Measurements from ENCODE around the gene TUBGCP3.

TUBGCP3 gene

GRCh38 chr13:112616586-112617362 lies 28.8 kb upstream of the TUBGCP3 start:
- DNase-seq = peak; percentile 53

DNA sequence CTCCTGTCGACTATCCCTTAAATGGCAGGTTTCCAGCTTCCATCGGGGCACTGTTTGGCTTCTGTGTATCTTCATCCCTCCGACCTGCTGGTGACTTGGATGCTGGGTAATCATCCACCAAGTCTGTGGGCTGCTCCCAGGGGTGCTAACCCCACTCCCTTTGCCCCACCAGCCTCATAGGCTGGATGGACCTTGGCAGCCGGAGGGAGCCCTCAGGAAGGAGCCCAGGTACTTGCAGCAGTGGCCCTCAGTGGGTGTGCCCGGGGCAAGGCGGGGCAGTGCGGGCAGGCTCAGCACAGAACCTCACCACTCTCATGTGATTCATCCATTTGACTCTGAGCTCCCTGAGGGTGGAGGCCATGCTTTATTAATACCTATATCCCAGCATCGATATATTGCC lies 27.4 kb upstream of the TUBGCP3 start:
- no peak for DNase-seq

- no peak for DNase-seq
Observed at GRCh38 chr13:112614835-112615234, 26.9 kb upstream of the TUBGCP3 start.

GRCh38 chr13:112608212-112608611 lies 20.3 kb upstream of the TUBGCP3 start:
- no peak for DNase-seq

- peak; percentile 96 for DNase-seq
Observed at GRCh38 chr13:112606109-112607001, 18.4 kb upstream of the TUBGCP3 start.

- DNase-seq = peak; percentile 76
Observed at GRCh38 chr13:112605531-112605990, 17.6 kb upstream of the TUBGCP3 start.

DNA sequence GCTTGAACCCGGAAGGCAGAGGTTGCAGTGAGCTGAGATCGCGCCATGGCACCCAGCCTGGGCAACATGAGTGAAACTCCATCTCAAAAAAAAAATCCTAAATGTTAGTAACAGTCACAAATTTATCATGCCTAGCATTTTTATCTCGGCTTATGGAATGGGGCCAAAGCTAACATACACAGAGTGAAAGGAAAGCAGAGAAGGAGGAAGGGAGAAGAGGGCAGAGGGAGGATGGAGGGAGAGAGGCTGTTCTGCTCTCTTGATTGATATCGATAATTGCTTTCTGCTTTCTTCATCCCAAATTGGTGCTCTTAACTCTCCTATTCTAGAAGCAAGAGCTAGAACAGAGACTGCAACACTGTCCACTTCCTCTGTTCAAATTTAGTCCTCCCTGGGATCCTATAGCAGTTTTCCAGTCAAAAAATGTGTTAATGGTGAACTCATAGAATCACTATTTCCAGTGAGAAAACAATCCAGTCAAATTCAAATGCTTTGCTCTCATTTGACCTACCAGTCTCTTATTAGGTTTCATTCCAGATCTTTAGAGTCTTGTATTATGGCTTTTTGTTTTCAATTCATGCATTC lies 15.8 kb upstream of the TUBGCP3 start:
- no peak for DNase-seq

DNA sequence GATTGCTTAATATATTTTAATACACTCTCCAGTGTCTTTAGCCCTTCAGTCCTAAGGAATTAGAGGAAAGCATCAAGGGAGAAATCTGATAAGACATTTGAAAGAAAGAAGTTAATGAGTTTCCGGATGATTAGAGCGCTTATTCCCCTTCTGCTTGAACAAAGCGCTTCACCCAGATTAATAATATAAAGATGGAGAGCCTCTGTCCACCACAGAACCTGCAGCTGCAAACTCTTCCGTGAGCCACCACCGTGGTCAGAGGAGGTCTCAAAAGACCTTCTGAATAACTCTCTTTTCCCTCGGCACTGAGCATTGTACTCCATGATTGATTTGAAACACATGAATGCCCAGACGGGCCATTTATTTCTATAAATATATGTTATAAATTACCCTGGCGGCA lies 14.2 kb upstream of the TUBGCP3 start:
- peak; percentile 61 for DNase-seq

DNA sequence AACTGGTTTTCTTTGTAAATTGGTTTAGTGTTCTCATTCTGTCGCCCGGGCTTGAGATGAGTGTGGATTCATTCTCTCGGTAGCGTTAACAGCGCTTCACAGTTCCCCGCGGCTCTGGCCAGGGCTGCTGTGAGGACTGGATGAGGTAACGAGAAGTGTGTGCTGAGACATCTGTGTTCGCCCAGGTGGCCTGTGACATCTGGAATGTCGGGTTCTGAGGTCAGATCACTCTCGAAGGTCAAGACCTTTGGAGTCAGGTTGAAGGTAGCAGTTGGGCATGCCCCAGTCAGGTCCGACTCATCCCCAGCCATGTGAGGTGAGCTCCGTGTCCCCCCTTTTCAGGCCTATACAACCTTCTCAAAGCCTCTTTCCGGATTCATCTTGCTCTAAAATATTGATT lies 13.4 kb upstream of the TUBGCP3 start:
- peak; percentile 64 for DNase-seq

- DNase-seq = no peak
Observed at GRCh38 chr13:112596235-112596634, 8.3 kb upstream of the TUBGCP3 start.

DNA sequence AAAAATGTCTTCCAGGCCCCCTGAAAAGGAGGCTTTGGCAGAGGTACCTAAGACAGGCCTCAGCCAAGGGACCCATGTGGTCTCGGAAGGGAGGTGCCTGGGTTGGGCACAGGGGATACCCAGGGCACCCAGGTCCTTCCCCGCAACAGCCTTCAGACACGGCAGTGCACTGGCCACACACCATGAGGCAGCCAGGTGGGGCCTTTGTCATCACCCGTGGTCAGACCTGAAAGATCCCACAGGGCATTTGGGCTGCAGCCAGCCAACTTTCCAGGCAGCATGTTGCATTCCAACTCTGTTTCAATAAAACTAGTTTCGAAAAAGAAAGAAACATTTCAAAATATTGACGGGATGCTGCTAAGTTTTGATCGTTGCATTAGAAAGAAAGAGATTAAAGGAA lies 4.7 kb upstream of the TUBGCP3 start:
- DNase-seq = no peak

DNA sequence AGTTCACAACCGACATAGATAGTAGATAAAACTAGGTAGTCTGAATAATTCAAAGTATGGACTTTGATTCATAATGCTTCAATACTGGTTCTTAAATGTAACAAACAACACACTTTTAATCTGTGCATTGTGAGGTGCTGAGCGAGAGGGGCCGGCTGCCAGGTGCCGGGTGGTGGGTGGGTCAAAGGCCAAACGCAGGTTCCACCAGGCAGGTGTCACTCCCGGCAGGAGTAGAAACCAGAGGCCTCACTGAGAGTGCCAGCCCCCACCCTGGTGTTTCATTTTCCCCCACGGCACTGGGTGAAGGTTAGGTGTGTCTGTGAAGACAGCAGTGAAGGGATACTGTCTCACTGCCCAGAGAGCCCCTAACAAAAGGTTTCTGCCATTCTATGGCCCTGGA lies 4.2 kb upstream of the TUBGCP3 start:
- DNase-seq = no peak

GRCh38 chr13:112588490-112589297 lies 741 bp upstream of the TUBGCP3 start:
- peak; percentile 42 for DNase-seq

DNA sequence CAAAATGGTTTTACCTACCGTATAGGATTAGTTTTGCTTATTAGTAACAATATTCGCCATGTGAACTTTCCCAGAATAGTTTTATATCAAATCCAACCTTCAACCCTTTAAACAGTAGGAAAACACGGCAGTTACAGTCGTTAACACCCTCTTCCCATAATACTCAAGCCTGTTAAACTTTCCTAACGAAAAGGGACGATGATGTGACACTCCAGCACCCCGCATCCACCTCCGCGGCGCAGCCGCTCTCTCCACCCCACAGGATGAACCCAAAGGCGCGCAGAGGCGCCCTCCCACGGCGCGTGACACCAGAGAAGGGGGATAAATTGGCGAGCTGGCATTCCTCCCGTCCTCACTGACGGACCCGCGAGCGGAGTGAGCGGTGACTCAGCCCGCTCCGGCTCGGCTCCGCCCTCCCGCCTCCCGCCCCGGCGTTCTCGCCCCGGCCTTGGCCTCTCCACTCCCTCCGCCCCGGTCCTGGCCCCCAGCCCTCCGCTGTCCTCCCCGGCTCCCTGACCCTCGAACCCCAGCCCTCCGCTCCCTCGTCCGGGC lies 665 bp downstream of the TUBGCP3 start:
- DNase-seq = peak; percentile 86

DNA sequence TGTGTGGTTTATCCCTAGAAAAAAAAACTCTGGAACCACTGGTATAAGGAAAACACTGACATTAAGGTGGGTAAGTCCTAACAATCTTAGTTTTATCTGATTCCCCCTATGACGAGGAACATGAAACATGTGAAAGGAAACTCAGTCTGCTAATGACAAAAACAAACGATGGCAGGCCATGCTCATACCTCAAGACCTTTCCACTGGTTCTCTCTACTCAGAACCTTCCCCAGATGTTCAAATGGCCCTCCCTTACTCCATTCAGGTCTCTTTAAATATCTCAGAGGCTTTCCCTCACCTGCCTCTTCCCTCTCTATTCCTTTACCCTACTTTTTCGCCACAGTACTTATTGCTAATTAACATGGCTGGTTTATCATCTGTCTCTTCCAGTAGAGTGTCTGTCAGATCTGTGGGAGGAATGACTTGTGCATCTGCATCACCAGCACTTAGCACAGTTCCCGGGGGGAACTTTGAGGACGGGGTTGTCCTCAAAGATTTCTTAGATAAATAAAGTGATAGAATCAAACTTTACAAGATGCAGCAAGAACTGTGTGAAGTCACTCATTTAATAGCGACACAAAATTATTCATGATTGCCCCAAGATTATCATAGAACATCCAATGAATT lies 1.5 kb downstream of the TUBGCP3 start:
- no peak for DNase-seq

GRCh38 chr13:112583592-112584277 lies 4.2 kb downstream of the TUBGCP3 start:
- DNase-seq = no peak

- DNase-seq = no peak
Observed at GRCh38 chr13:112582263-112582662, 5.7 kb downstream of the TUBGCP3 start.

DNA sequence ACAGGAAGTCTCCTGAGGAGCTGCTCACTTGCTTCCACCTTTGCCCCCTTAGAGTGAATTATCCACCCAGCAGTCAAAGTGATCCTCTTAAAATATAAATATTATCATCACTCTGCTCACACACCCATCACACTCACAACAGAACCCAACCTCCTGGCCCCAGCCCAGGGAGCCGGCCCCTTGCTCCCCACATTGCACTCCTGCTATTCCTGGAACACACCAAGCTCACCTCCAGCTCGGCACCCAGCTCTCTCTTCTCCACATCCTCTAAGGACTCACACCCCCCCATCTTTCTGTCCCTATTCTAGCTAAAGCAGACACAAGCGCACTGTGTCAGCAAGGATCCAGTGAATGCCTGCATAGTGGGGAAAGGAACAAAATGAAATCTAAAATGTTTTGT lies 7.0 kb downstream of the TUBGCP3 start:
- DNase-seq = no peak

- DNase-seq = no peak
Observed at GRCh38 chr13:112580211-112580610, 7.7 kb downstream of the TUBGCP3 start.

- no peak for DNase-seq
Observed at GRCh38 chr13:112579310-112579843, 8.6 kb downstream of the TUBGCP3 start.

DNA sequence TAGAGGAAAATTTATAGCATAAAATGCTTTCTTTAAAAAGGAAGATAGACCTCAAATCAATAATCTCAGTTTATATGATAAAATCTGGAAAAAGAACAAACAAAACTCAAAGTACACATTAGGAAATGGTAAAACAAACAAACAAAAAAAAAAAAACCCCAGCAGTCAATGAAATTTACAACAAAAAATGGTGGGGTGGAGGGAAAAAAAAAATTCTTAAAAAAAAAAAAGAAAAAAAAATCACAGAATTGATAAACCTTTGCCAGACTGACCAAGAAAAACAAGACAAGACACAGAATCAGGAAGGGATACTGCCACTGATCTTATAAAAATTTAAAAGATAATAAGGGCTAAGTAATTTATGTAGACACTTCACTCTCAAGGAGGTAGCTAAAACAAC lies 11.2 kb downstream of the TUBGCP3 start:
- DNase-seq = no peak

All from NCI-H82 (cell line).